HS-27A (cell line): ENCODE measurements around the gene RAB11FIP4.
A peak's percentile ranks its signal among the peaks of the same experiment; 100 is the strongest.

Experiments used
- DNase-seq: peaks from one replicate; pipeline ENCODE4 v3.0.0-alpha.2; 2012; ENCODE audit warnings: low read depth, missing footprints

RAB11FIP4 gene

GRCh38 chr17:31524926-31525800 is 133.7 kb downstream of the RAB11FIP4 start:
- peak; percentile 52 for DNase-seq

DNA sequence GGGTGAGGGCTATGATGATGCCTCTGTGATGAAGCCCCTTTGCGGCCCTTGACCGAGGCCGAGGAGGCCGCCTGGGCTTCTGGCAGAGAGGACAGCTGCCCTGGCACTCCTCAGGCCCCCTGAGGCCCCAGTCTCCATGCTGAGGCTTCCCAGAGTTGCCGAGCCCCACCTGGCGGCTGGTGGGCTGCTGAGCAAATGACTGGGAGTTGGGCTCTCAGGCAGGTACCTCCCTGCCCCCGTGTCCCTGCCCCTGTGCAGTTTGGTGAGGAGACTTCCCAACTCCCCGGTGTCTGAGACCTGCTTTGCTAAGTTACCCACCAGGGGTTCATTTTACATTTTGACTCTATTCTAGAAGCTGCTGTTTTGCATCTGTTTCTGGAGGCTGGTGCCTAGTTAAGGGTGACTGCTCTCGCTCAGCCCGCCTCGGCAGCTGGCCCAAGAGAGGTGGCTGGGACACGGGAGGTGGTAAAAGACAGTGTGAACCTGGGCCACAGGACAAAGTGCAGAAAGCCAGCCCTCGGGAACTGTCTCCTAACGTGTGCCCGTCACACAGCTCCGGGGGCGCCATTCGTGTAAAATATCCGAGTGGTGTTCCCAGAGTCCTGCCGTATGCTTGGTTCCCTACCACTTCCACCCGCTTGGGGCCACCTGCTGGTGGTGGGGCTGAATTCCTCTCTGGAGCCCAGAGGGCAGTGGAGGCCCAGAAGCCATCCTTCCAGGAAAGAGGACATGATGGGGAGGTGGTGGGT is 134.5 kb downstream of the RAB11FIP4 start:
- no peak for DNase-seq

GRCh38 chr17:31527606-31528005 is 136.1 kb downstream of the RAB11FIP4 start:
- no peak for DNase-seq

- no peak for DNase-seq
These were observed 136.9 kb downstream of the RAB11FIP4 start for GRCh38 chr17:31528291-31528874.

DNA sequence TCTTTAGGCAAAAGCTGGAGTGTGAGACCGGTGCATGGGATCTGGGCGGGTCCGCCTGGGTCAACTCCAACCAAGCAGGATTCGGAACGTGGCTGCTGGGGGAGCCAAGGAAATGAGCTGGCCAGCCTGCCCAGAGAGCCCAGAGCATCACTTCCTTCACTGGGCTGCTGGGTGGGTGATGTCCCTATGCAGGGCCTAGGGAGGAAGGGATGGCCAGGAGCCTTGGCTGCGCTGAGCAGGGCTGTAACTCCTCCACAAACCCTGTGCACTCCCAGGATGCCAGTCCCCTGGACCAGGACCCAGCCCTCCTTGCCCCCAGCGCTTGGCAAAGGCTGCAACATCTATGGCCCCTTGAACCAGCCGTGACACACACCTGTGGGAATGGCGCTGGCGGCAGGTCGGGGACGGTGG is 138.4 kb downstream of the RAB11FIP4 start:
- DNase-seq: no peak

GRCh38 chr17:31530391-31530985 is 139.0 kb downstream of the RAB11FIP4 start:
- DNase-seq: no peak

GRCh38 chr17:31531336-31531980 is 140.0 kb downstream of the RAB11FIP4 start:
- no peak for DNase-seq

- DNase-seq: no peak
These were observed 140.6 kb downstream of the RAB11FIP4 start for GRCh38 chr17:31532081-31532480.

GRCh38 chr17:31532526-31532925 is 141.1 kb downstream of the RAB11FIP4 start:
- no peak for DNase-seq

DNA sequence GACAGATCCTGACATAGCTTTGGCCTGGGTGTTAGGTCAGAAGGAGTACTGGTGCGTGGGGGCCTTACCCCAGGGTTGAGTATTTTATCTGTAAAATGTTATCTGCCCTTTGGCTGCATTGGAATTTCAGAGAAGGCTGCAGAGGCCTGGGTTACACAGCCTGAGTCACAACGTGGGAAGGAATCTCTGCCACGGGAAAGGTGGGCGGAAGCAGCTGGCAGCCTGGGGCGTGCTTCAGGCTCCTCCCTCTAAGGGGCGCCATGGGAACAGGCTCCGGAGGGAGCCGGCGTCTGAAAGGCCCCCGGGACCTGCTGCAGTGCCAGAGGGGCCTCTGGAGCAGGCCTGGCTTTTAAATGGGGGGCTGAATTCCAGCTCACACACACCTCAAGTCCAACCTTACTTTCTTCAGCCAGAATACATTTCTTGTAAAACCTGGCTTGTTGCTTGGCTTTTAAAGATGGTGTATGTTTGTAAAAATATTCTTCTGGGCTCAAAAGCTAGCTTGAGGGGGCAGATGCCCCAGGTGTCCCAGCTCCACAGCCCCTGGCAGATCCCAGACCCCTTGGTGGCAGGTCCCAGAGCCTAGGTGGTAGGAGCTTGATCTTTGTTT is 142.2 kb downstream of the RAB11FIP4 start:
- peak; percentile 33 for DNase-seq

DNA sequence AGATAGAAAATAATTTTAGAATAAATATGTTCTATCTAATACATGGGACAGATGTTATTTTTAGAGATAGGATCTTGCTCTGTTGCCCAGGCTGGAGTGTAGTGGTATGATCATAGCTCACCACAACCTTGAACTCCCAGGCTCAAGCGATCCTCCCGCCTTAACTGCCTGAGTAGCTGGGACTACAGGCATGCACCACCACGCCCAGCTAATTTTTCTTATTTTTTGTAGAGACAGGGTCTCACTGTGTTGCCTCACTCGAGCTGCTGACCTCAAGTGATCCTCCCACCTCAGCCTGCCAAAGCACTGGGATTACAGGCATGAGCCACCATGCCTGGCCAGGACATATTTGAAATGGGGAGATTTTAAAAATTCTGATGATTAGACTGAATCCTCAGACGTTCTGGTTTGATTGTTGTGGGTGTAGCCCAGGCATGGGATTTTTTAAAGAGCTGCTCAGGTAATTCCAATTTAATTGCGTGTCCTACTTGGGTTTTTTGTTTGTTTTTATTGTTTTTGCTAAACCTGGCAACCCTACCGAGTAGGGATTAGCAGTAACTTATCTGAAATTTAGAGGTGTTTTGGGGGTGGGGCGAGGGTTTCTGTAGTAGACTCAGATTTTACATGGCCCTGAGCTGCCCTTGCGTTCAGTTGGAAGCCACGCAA is 142.9 kb downstream of the RAB11FIP4 start:
- no peak for DNase-seq

DNA sequence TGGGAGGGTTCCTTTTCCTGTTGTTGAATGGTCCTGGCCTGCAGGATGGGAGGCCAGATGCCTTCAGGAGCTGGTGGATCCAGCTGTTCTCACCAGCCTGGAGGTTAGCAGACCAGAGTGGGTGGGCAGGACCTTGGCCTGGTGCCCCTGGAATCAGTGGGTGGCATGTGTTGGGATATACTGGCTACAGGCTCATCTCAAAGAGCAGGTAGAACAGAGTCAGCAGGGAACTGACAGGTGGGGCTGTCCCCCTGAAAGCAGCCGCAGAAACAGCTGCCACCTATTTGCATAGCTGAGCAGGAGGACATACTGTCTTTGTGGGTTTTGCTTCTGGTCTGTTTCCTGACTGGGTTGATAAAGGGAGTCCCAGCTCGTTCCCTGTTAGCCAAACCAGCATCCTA is 144.1 kb downstream of the RAB11FIP4 start:
- DNase-seq: no peak

GRCh38 chr17:31536451-31536850 is 145.0 kb downstream of the RAB11FIP4 start:
- no peak for DNase-seq

DNA sequence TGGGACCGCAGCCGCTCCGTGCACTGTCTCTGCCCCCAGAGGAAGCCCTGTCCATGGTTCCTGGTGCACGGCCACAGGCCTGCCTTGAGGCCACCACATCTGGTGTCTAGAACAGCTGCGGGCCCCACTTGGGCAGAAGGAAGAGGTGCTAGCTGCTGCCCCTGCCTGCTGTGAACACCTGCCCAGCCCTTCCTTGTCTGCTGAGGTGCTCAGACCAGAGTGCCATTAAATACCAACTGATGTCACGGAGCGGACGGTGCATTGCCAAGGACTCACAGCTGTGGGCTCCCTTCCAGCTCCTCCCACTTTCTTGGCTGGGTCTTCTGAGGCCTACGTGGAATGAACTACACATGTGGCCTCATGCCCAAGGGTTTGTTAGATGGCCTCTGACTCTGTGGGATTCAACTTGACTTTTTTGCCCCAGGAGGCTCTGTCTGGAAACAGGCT is 146.1 kb downstream of the RAB11FIP4 start:
- no peak for DNase-seq

DNA sequence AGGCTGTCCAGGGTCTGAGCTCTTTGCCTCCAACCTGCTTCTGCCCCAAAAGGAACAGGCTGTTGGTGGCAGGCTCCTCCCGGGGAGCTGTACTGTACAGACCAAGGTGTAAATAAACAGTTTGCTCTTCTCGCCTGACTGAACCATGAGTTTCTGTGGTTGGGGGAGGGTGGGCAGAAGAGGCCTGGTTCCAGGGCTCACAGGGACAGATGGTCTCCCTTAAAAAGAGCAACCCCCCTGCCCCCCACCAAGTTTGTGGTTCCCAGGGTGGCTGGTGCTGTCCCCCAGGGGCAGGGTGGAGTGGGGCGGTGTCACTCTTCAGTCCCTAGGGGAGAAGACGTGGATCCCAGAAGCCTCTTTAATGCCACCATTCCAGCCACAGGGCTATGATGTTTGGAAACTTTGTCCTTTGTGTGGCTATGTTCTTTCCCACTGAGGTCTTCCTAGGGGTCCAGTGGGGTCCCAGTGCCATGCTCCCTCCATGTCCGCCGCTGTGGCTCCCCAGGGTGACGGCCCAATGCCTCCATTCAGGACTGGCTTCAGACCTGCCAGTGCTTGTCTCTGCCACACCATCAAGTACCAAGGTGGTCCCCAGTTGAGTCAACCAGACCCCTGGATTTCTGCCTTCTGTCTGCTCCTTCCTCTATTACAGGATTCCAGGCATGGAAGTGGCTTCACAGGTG is 146.7 kb downstream of the RAB11FIP4 start:
- no peak for DNase-seq

DNA sequence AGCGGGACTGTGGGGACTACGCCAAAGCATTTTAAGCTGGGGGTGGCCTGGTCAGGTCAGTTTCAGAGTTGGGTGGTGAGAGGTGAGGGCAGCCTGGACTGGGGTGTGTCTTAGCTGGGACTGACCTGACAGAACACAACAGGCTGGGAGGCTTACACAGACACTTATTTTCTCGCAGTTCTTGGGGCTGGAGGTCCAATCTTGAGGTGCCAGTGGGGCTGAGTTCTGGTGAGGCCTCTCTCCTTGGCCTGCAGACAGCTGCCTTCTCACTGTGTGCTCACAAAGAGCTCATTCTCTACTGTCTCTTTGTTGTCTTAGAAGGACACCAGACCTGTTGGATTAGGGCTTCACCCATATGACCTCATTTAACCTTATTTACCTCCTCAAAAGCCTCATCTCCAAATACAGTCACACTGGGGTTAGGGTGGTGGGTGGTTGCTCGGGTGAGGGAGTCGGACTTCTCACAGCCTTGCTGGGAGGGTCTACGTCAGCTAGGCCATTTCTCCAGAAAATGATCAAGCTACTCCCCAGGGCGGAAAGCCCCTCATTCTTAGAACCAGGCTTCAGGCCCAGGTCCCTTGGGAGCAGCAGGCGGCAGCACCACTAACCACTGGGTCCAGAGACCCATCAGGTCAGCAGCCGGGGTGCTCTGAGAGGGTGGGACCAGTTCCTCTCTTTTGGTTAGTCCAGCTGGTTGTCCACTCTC is 149.3 kb downstream of the RAB11FIP4 start:
- no peak for DNase-seq

GRCh38 chr17:31541559-31541958 is 150.1 kb downstream of the RAB11FIP4 start:
- no peak for DNase-seq

GRCh38 chr17:31544186-31544585 is 152.7 kb downstream of the RAB11FIP4 start:
- no peak for DNase-seq

DNA sequence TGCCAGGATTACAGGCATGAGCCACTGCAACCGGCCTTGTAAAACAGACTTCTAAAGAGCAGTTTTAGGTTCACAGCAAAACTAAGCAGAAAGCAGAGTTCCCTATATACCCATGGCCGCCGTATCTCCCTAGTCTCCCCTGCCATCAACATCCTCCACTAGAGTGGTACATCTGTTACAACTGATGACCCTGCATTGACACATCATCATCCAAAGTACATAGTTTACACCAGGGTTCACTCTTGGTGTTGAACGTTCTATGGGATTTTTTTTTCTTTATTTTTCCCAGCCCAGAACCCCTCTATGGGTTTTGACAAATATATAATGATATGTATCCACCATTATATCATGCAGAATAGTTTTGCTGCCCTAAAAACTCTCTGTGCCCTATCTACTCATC is 155.2 kb downstream of the RAB11FIP4 start:
- DNase-seq: no peak

DNA sequence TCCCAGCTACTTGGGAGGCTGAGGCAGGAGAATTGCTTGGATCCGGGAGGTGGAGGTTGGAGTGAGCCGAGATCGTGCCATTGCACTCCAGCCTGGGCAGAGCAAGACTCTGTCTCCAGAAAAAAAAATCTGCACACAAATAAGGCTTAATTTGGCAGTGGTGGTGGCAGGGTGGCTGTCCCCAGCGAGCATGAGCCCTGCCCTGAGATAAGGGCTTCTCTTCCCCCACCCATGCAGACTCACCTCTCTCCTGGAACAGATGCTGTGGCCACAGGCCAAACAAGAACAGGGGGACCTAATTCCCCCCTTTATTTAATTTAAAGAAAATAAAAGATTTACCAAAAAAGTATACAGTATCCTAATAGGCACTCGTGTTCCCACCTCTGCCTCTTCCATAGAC is 157.2 kb downstream of the RAB11FIP4 start:
- no peak for DNase-seq
